Daoy (cell line): ENCODE data around the gene KRT35. TPM values are rescaled to one million over a fixed set of nuclear protein-coding genes. Genes with fewer than 3 reads are reported as not detected.

ENCODE experiments used
- DNase-seq: peaks from one replicate; pipeline ENCODE4 v3.0.0-alpha.2; 2015; ENCODE audit warnings: low read depth
- total RNA-seq: library from RNA; depleted of rRNA; stranded (reverse); fragments of >200 nt; shearing (Covaris generic); gene quantifications from 2 replicates; pipeline ENCODE4 v1.2.3, GENCODE V29; 2014

Gene KRT35
- total RNA-seq, 1 experiment from 2014 or later, result not detected

GRCh38 chr17:41512546-41513167 is 31.7 kb upstream of the KRT35 start:
- DNase-seq, result no peak

- DNase-seq, result no peak
Measured at GRCh38 chr17:41511716-41512115, 30.8 kb upstream of the KRT35 start.

- no peak for DNase-seq
Measured at GRCh38 chr17:41511116-41511515, 30.2 kb upstream of the KRT35 start.

- no peak for DNase-seq
Measured at GRCh38 chr17:41510251-41511065, 29.5 kb upstream of the KRT35 start.

GRCh38 chr17:41507315-41507880 is 26.4 kb upstream of the KRT35 start:
- no peak for DNase-seq

- DNase-seq, result no peak
Measured at GRCh38 chr17:41505809-41506767, 25.1 kb upstream of the KRT35 start.

GRCh38 chr17:41505007-41505808 is 24.3 kb upstream of the KRT35 start, which contains the start of gene KRT13:
TSS of gene KRT13 (minus strand) at chr17:41505612. CDS start at chr17:41505550, 62 bp downstream.
- no peak for DNase-seq

GRCh38 chr17:41504246-41504977 is 23.5 kb upstream of the KRT35 start:
- DNase-seq, result no peak

GRCh38 chr17:41503202-41503601 is 22.3 kb upstream of the KRT35 start:
- no peak for DNase-seq

GRCh38 chr17:41500131-41500911 is 19.4 kb upstream of the KRT35 start:
- peak; percentile 78 for DNase-seq

- DNase-seq, result no peak
Measured at GRCh38 chr17:41499714-41500113, 18.8 kb upstream of the KRT35 start.

- no peak for DNase-seq
Measured at GRCh38 chr17:41498276-41498675, 17.3 kb upstream of the KRT35 start.

- DNase-seq, result peak; percentile 95
Measured at GRCh38 chr17:41496803-41497484, 16.0 kb upstream of the KRT35 start.

- peak; percentile 37 for DNase-seq
Measured at GRCh38 chr17:41494524-41494923, 13.6 kb upstream of the KRT35 start.

- DNase-seq, result peak; percentile 74
Measured at GRCh38 chr17:41492771-41493170, 11.8 kb upstream of the KRT35 start.

GRCh38 chr17:41492351-41492750 is 11.4 kb upstream of the KRT35 start:
- no peak for DNase-seq

GRCh38 chr17:41491476-41491875 is 10.5 kb upstream of the KRT35 start:
- no peak for DNase-seq
